Stomach (tissue), 9 donors: Measurements from ENCODE around the gene DDN. TPM values are rescaled to one million over a fixed set of nuclear protein-coding genes. Genes with fewer than 3 reads are reported as not detected.

Experiments used
- DNase-seq, 2 donors: peaks; one replicate each; pipeline versions ENCODE4 v3.0.0 to v3.0.0-alpha.2; 2013 to 2019
- H3K27ac ChIP-seq, 5 donors: fragments of 200-600 bp in 4 of 5; sonication (generic) in 4 of 5; one replicate each; pipeline ENCODE4 v1.5.1; 2013 to 2019; ENCODE audit warnings: mild to moderate bottlenecking in 1 of 5, moderate library complexity in 1 of 5
- H3K27me3 ChIP-seq, 3 donors: fragments of 200-600 bp; sonication (generic); one replicate each; pipeline ENCODE4 v1.5.1; 2017 to 2019; ENCODE audit warnings: mixed run types in 1 of 3
- H3K36me3 ChIP-seq, 4 donors: fragments of 200-600 bp; sonication (generic); 1 replicate in 3 of 4; 2 replicates in 1 of 4; pipeline ENCODE4 v1.5.1; 2016 to 2019
- H3K4me1 ChIP-seq, 4 donors: fragments of 200-600 bp; sonication (generic); one replicate each; pipeline ENCODE4 v1.5.1; 2016 to 2019
- H3K4me3 ChIP-seq, 4 donors: fragments of 200-600 bp; sonication (generic) in 3 of 4; one replicate each; pipeline ENCODE4 v1.5.1; 2016 to 2019; ENCODE audit warnings: mild to moderate bottlenecking in 1 of 4
- H3K9me3 ChIP-seq, 4 donors: fragments of 200-600 bp; sonication (generic); one replicate each; pipeline ENCODE4 v1.5.1; 2016 to 2019
- CTCF ChIP-seq, 7 experiments: fragments of 450-650 bp in 4 of 7; fragments of 200-600 bp in 3 of 7; sonication (generic) in 3 of 7; IDR thresholded peaks; one replicate each; pipeline ENCODE4 v1.5.1; 2016 to 2019; ENCODE audit warnings: antibody characterized with exemption in 7 of 7, control low read depth in 2 of 7, mild to moderate bottlenecking in 1 of 7
- EP300 ChIP-seq: sonication (generic); formaldehyde crosslinking; IDR thresholded peaks from one replicate; pipeline ENCODE4 v1.6.1; 2017; ENCODE audit warnings: antibody characterized with exemption
- POLR2A ChIP-seq, 4 donors: fragments of 450-650 bp; IDR thresholded peaks; one replicate each; pipeline ENCODE4 v1.6.1; 2016; ENCODE audit warnings: antibody characterized with exemption in 4 of 4, control low read depth in 2 of 4, mild to moderate bottlenecking in 1 of 4, moderate library complexity in 1 of 4
- POLR2AphosphoS5 ChIP-seq, 3 donors: sonication (generic); formaldehyde crosslinking; IDR thresholded peaks; one replicate each; pipeline ENCODE4 v1.6.1; 2016; ENCODE audit warnings: antibody characterized with exemption in 3 of 3
- WGBS, 5 donors: extraction: QIAGEN DNeasy Blood & Tissue Kit in 3 of 5; methylation state at CpG; one replicate each; pipeline versions ENCODE4 v1.1.5 to v1.1.7; 2013 to 2018; 5-methylcytosine and 5-hydroxymethylcytosine counted together
- intact Hi-C: fragments of 100-400 bp; cut with DNase I; formaldehyde crosslinking; loops from one replicate; pipeline ENCODE4 v1.15.1; 2023; ENCODE audit warnings: low total_unique reads
- polyA plus RNA-seq, 3 donors: library from polyadenylated mRNA; stranded (reverse); fragments of 200-250 nt; gene quantifications; one replicate each; pipeline ENCODE4 v1.2.3, GENCODE V29; 2013
- total RNA-seq, 5 donors: library from RNA; depleted of rRNA; stranded (reverse); fragments of >200 nt; gene quantifications; one replicate each; pipeline versions ENCODE4 v1.1.0 to v1.2.3, GENCODE V29; 2014 to 2016
- donor health status: healthy with polysubstance abuse.
- donor health status: Bipolar disorder and iron deficiency.
- donor health status: healthy.

The DDN gene
- total and polyA plus RNA-seq, 8 donors, result 0.08 to 0.31 (median 0.19) TPM; not detected in 4

GRCh38 chr12:49026101-49026500 lies 26.9 kb upstream of the DDN start:
- Histone ChIP-seq H3K4me3 (no peak overlapping the region), H3K4me1 (no peaks in the 10 kb centered on the region), H3K9me3 (no peaks in the 10 kb centered on the region), H3K27ac (no peak overlapping the region), H3K27me3 (no peaks in the 10 kb centered on the region), H3K36me3 (peaks cover 76 to 100% (median 97%) of the 10 kb centered on the region in 4 donors)
- intact Hi-C loops, result no loop called here
- 94 to 95% (median 95%) methylated on average over 21 of the region's 21 CpGs for WGBS, 5 donors
- no peak for DNase-seq
- TF ChIP-seq EP300, result no peak
- no peak for TF ChIP-seq POLR2AphosphoS5 (IDR thresholded peaks at IDR 0.05)
- no peak for TF ChIP-seq POLR2A (IDR thresholded peaks at IDR 0.05)
- no peak for TF ChIP-seq CTCF (IDR thresholded peaks at IDR 0.05)

- DNase-seq, result no peak
- intact Hi-C loops, result no loop called here
- no peaks in the 10 kb centered on the region for H3K27me3 ChIP-seq
- peaks cover 0 to 2% (median 0%) of the 10 kb centered on the region in 4 donors for H3K4me1 ChIP-seq
- H3K27ac ChIP-seq, result no peak overlapping the region
- H3K9me3 ChIP-seq, result no peaks in the 10 kb centered on the region
- H3K36me3 ChIP-seq, result peaks cover 80 to 100% (median 97%) of the 10 kb centered on the region in 4 donors
- no peak overlapping the region for H3K4me3 ChIP-seq
- TF ChIP-seq EP300, result no peak
- TF ChIP-seq POLR2A (IDR thresholded peaks at IDR 0.05), result no peak
- no peak for TF ChIP-seq POLR2AphosphoS5 (IDR thresholded peaks at IDR 0.05)
- no peak for TF ChIP-seq CTCF (IDR thresholded peaks at IDR 0.05)
- 79 to 92% (median 90%) methylated on average over 4 of the region's 4 CpGs for WGBS, 5 donors
These were observed 26.3 kb upstream of the DDN start for GRCh38 chr12:49025463-49025862.

- WGBS, 5 donors, result 89 to 93% (median 90%) methylated on average over 12 of the region's 12 CpGs
- Histone ChIP-seq H3K27me3 (no peaks in the 10 kb centered on the region), H3K4me1 (peaks cover 0 to 11% (median 5%) of the 10 kb centered on the region in 4 donors), H3K36me3 (peaks cover 80 to 91% (median 89%) of the 10 kb centered on the region in 4 donors), H3K4me3 (no peak overlapping the region), H3K27ac (no peak overlapping the region), H3K9me3 (no peaks in the 10 kb centered on the region)
- no peak for TF ChIP-seq POLR2AphosphoS5 (IDR thresholded peaks at IDR 0.05)
- intact Hi-C loops, result no loop called here
- no peak for DNase-seq
These were observed 25.4 kb upstream of the DDN start for GRCh38 chr12:49024543-49024942.

GRCh38 chr12:49023812-49024211 lies 24.6 kb upstream of the DDN start:
- WGBS, 5 donors, result 77 to 95% (median 93%) methylated on average over 2 of the region's 2 CpGs

More at GRCh38 chr12:49023812-49024211, 24.6 kb upstream of the DDN start:
- TF ChIP-seq POLR2AphosphoS5 (IDR thresholded peaks at IDR 0.05), result no peak
- TF ChIP-seq POLR2A (IDR thresholded peaks at IDR 0.05), result no peak
- TF ChIP-seq EP300, result no peak
- TF ChIP-seq CTCF (IDR thresholded peaks at IDR 0.05), result no peak
- DNase-seq, result no peak
- H3K4me1 ChIP-seq, result peaks cover 0 to 17% (median 10%) of the 10 kb centered on the region in 4 donors
- H3K36me3 ChIP-seq, result peaks cover 75 to 84% (median 83%) of the 10 kb centered on the region in 4 donors
- no peaks in the 10 kb centered on the region for H3K27me3 ChIP-seq
- no peak overlapping the region for H3K4me3 ChIP-seq
- intact Hi-C loops, result no loop called here
- no peak overlapping the region for H3K27ac ChIP-seq
- H3K9me3 ChIP-seq, result no peaks in the 10 kb centered on the region
